Astrocyte of the cerebellum (primary cell): ENCODE measurements around the gene LCN10.
"Not testable (repeated sequence)": the region's sequence is repeated elsewhere in the genome, so short reads cannot be mapped to it uniquely, and the experiment has no call there.

ENCODE experiments used
- DNase-seq: peaks from one replicate; pipeline ENCODE4 v3.0.0-alpha.2; 2011; ENCODE audit warnings: low read depth
- H3K4me3 ChIP-seq: 2 replicates; pipeline ENCODE4 v1.5.1; 2011; ENCODE audit warnings: mild to moderate bottlenecking, low read depth, low read length, moderate library complexity
- CTCF ChIP-seq: IDR thresholded peaks from 2 replicates; pipeline ENCODE4 v1.5.1; 2012; ENCODE audit warnings: low read length, low read depth, moderate library complexity, mild to moderate bottlenecking; ENCODE audit errors: missing control alignments
- in situ Hi-C: cut with HindIII; loops from 2 replicates; pipeline ENCODE4 v1.10.0; 2017; ENCODE audit warnings: low sequenced_read_pairs

LCN10 gene

GRCh38 chr9:136771907-136772415, 29.2 kb upstream of the LCN10 start:
- in situ Hi-C loops: no loop called here
- no peak for TF ChIP-seq CTCF
- no peak overlapping the region for H3K4me3 ChIP-seq
- DNase-seq: no peak

DNA sequence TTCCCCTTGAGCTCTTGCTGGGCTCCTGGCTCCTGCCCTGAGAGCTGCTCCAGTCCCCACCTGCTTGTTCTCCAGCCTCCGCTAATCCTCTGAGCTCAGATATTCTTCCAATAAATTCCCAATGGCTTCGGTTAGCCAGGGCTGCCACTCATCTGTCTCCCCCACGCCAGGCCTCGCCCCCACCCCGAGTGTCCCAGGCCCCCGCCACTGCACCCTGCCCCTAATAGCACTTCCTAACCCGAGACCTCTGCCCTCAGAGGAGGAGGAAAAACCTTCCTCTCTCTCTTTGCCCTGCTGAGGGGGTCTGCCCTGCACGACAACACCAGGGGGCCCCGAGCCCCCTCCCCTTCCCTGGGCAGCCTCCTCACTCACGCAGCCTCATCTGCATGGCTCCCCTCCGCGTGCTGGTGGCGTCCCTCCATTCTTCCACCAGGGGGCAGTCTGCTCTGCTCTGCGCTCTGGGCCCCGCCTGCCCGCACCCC, 27.0 kb upstream of the LCN10 start:
- TF ChIP-seq CTCF: peak; percentile 55
- in situ Hi-C loops: loop anchor here (5.0 kb wide), 1 partner anchor 57 kb away; the partner anchor contains the start of gene DIPK1B
- no peak overlapping the region for H3K4me3 ChIP-seq
- DNase-seq: no peak

DNA sequence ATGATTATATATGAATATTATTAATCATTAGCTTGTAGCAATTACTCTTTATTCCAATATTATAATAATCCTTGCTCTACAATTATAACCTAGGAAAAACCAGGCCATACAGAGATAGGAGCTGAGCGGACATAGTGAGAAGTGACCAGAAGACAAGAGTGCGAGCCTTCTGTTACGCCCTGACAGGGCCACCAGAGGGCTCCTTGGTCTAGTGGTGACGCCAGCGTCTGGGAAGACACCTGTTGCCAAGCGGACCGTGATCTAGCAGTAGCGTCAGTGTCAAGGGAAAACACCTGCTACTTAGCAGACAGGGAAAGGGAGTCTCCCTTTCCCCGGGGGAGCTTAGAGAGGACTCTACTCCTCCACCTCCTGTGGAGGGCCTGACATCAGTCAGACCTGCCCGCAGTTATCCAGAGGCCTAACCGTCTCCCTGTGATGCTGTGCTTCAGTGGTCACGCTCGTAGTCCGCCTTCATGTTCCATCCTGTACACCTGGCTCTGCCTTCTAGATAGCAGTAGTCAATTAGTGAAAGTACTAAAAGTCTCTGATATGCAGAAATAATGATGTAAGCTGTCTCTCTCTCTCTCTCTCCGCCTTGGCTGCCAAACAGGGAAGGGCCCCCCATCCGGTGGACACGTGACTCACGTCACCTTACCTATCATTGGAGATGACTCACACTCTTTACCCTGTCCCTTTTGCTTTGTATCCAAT, 23.8 kb upstream of the LCN10 start:
- in situ Hi-C loops: loop anchor here (5.0 kb wide), 1 partner anchor 54 kb away; the partner anchor contains the start of gene DIPK1B
- TF ChIP-seq CTCF: peak; percentile 33
- not testable (repeated sequence) for H3K4me3 ChIP-seq, DNase-seq

DNA sequence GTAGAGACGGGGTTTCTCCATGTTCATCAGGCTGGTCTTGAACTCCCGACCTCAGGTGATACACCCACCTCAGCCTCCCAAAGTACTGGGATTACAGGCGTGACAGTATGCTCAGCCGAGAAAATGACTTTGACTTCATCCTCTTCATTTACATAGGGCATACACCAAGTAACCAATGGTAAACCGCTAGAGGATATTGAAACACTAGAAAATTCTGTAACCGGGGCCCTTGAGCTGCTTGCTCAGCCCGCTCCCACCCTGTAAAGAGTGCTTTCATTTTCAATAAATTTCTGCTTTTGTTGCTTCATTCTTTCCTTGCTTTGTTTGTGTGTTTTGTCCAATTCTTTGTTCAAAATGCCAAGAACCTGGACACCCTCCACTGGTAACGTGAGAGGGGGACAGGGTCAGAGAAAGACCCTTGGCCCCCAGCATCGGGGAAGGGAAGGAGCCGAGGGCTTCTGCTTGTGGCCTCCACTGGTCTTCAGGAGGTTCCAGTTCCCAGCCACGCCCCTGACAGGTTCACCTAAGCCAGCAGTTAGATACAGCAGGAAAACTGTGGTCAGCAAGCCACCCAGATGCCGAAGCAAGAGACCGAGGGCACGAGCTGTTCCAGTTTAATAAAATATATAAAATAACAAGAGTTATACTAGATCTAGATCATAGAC, 23.1 kb upstream of the LCN10 start:
- in situ Hi-C loops: loop anchor here (5.0 kb wide), 1 partner anchor 54 kb away; the partner anchor contains the start of gene DIPK1B
- H3K4me3 ChIP-seq, DNase-seq: not testable (repeated sequence)

DNA sequence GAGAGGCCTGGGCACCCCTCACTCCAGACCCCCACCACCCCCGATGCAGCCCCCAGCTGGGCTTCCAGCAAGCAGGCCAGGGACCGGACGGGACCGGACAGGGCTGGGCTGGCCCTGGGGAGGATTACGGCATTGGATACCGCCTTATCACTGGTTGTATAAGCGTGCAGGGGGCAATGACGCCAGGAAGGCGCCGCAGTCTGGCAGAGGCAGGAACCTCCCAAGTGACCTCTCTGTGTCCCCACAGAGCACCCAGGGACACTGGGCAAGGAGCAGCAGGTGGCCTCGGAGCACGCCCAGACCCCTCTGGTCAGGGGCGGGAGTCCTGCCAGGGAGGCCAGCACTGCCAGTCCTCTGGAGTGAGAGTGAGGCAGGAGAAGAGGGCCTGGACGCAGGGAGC, 22.3 kb upstream of the LCN10 start:
- DNase-seq: no peak
- in situ Hi-C loops: loop anchor here (5.0 kb wide), 1 partner anchor 53 kb away; the partner anchor contains the start of gene DIPK1B

DNA sequence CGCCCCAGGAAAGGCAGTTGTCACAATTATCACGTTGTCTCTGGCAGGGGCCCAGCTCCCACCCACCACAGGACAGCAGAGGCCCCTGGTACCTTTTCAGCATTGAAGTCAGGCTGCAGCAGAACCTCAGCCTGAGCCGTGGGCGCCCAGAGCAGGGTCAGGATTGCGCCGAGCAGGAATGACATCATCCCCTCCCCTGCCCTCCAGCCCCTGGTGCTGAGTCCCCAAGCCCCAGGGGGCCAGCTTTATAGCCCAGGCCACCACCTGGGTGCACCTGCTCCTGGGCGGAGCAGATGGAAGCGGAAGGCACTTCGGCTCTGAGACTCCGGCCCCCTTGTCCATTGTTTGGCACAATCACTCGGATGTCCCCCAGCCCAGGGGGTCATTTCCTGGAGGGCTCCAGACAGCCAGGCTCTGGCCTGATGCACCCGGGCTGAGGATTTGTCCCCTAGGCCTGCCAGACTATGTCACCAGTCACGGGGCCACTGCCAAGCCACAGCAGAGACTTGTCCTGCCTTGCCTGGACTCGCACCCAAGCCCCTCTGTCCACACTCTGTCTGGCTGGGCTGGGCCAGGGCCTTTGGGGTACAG, 21.7 kb upstream of the LCN10 start, which contains the start of gene LCN15:
Gene LCN15, minus strand, starts transcription at position 218 of the 591 bp plus-strand sequence. Its CDS starts 30 bp downstream, at position 188.
- in situ Hi-C loops: no loop called here
- no peak within 1 kb of the TSS for H3K4me3 ChIP-seq
- DNase-seq: no peak
- no peak for TF ChIP-seq CTCF

More for the DNA sequence above, 22.3 kb upstream of the LCN10 start:
- TF ChIP-seq CTCF: no peak
- H3K4me3 ChIP-seq: no peak overlapping the region
